ENCODE data around the gene LGALS12. TPM values are rescaled to one million over a fixed set of nuclear protein-coding genes. Genes with fewer than 3 reads are reported as not detected.

Gene LGALS12
- total and polyA plus RNA-seq, 10 of the 15 experiments (the other 5 are each of a cell fraction or from before 2014, with no cell fraction given): not detected

Other genes with a start within 250 kb of the LGALS12 start
- gene SLC22A9, start 136.3 kb upstream of the LGALS12 start, total RNA-seq (2014; rRNA removed): 0.06 TPM in 1 of 2 replicates, not detected in the other
- not detected in 2 replicates for gene SLC22A9, start 136.3 kb upstream of the LGALS12 start, total RNA-seq (2014; rRNA removed; fragmentation: Illumina TruSeq; extraction: Trizol)
- not detected in 2 replicates for gene SLC22A9, start 136.3 kb upstream of the LGALS12 start, total RNA-seq (2021)
- 0.03 and 0.13 TPM in 2 replicates for gene SLC22A9, start 136.3 kb upstream of the LGALS12 start, polyA plus RNA-seq (2011; rRNA removed)
- gene SLC22A9, start 136.3 kb upstream of the LGALS12 start, polyA plus RNA-seq (2014; fragmentation: Illumina TruSeq; extraction: Trizol): not detected in 2 replicates
- not detected for gene SLC22A9, start 136.3 kb upstream of the LGALS12 start, polyA plus RNA-seq (2014; fragmentation: Nextera tagmentation; extraction: Ambion mirVana)
- not detected in 2 replicates for gene SLC22A9, start 136.3 kb upstream of the LGALS12 start, polyA plus RNA-seq (2014; rRNA removed)
- not detected for gene SLC22A9, start 136.3 kb upstream of the LGALS12 start, polyA plus RNA-seq (2016; fragmentation: Nextera tagmentation; extraction: Ambion mirVana)
- gene PLAAT5, start 14.9 kb upstream of the LGALS12 start, total RNA-seq (2014; rRNA removed): not detected in 2 replicates
- not detected in 2 replicates for gene PLAAT5, start 14.9 kb upstream of the LGALS12 start, total RNA-seq (2014; rRNA removed; fragmentation: Illumina TruSeq; extraction: Trizol)
- gene PLAAT5, start 14.9 kb upstream of the LGALS12 start, total RNA-seq (2021): not detected in 2 replicates
- gene PLAAT5, start 14.9 kb upstream of the LGALS12 start, polyA plus RNA-seq (2011; rRNA removed): not detected in 2 replicates
- not detected in 2 replicates for gene PLAAT5, start 14.9 kb upstream of the LGALS12 start, polyA plus RNA-seq (2014; fragmentation: Illumina TruSeq; extraction: Trizol)
- gene PLAAT5, start 14.9 kb upstream of the LGALS12 start, polyA plus RNA-seq (2014; fragmentation: Nextera tagmentation; extraction: Ambion mirVana): not detected
- not detected in 2 replicates for gene PLAAT5, start 14.9 kb upstream of the LGALS12 start, polyA plus RNA-seq (2014; rRNA removed)
- gene PLAAT5, start 14.9 kb upstream of the LGALS12 start, polyA plus RNA-seq (2016; fragmentation: Nextera tagmentation; extraction: Ambion mirVana): not detected
- 12.3 and 13.0 TPM in 2 replicates for gene PLAAT4, start 30.7 kb downstream of the LGALS12 start, total RNA-seq (2014; rRNA removed)
- 11.3 and 13.4 TPM in 2 replicates for gene PLAAT4, start 30.7 kb downstream of the LGALS12 start, total RNA-seq (2014; rRNA removed; fragmentation: Illumina TruSeq; extraction: Trizol)
- 9.9 and 12.6 TPM in 2 replicates for gene PLAAT4, start 30.7 kb downstream of the LGALS12 start, total RNA-seq (2021)
- gene PLAAT4, start 30.7 kb downstream of the LGALS12 start, polyA plus RNA-seq (2011; rRNA removed): 8.1 and 15.5 TPM in 2 replicates
- gene PLAAT4, start 30.7 kb downstream of the LGALS12 start, polyA plus RNA-seq (2014; fragmentation: Illumina TruSeq; extraction: Trizol): 11.8 and 12.2 TPM in 2 replicates
- 10 to 100 TPM; 23.7 to 34.3 TPM for gene PLAAT4, start 30.7 kb downstream of the LGALS12 start, polyA plus RNA-seq (2014; fragmentation: Nextera tagmentation; extraction: Ambion mirVana)
- 13.3 and 13.5 TPM in 2 replicates for gene PLAAT4, start 30.7 kb downstream of the LGALS12 start, polyA plus RNA-seq (2014; rRNA removed)
- 1 to 10 TPM; 6.0 to 7.1 TPM for gene PLAAT4, start 30.7 kb downstream of the LGALS12 start, polyA plus RNA-seq (2016; fragmentation: Nextera tagmentation; extraction: Ambion mirVana)
- gene PLAAT2, start 57.3 kb downstream of the LGALS12 start, total RNA-seq (2014; rRNA removed): 8.2 and 8.5 TPM in 2 replicates
- gene PLAAT2, start 57.3 kb downstream of the LGALS12 start, total RNA-seq (2014; rRNA removed; fragmentation: Illumina TruSeq; extraction: Trizol): 8.2 and 8.6 TPM in 2 replicates
- gene PLAAT2, start 57.3 kb downstream of the LGALS12 start, total RNA-seq (2021): 4.6 and 5.2 TPM in 2 replicates
- gene PLAAT2, start 57.3 kb downstream of the LGALS12 start, polyA plus RNA-seq (2011; rRNA removed): 2.5 and 4.6 TPM in 2 replicates
- gene PLAAT2, start 57.3 kb downstream of the LGALS12 start, polyA plus RNA-seq (2014; fragmentation: Illumina TruSeq; extraction: Trizol): 10.8 and 13.4 TPM in 2 replicates
- 10 to 100 TPM; 15.7 to 25.9 TPM for gene PLAAT2, start 57.3 kb downstream of the LGALS12 start, polyA plus RNA-seq (2014; fragmentation: Nextera tagmentation; extraction: Ambion mirVana)
- gene PLAAT2, start 57.3 kb downstream of the LGALS12 start, polyA plus RNA-seq (2014; rRNA removed): 10.9 and 11.5 TPM in 2 replicates
- 1 to 10 TPM; 5.6 to 5.9 TPM for gene PLAAT2, start 57.3 kb downstream of the LGALS12 start, polyA plus RNA-seq (2016; fragmentation: Nextera tagmentation; extraction: Ambion mirVana)
- gene PLAAT3, start 108.3 kb downstream of the LGALS12 start, total RNA-seq (2014; rRNA removed): 11.3 and 12.5 TPM in 2 replicates
- 7.0 and 8.1 TPM in 2 replicates for gene PLAAT3, start 108.3 kb downstream of the LGALS12 start, total RNA-seq (2014; rRNA removed; fragmentation: Illumina TruSeq; extraction: Trizol)
- 13.3 and 15.4 TPM in 2 replicates for gene PLAAT3, start 108.3 kb downstream of the LGALS12 start, total RNA-seq (2021)
- 3.2 and 4.8 TPM in 2 replicates for gene PLAAT3, start 108.3 kb downstream of the LGALS12 start, polyA plus RNA-seq (2011; rRNA removed)
- 6.4 and 9.2 TPM in 2 replicates for gene PLAAT3, start 108.3 kb downstream of the LGALS12 start, polyA plus RNA-seq (2014; fragmentation: Illumina TruSeq; extraction: Trizol)
- 10 to 100 TPM; 31.6 to 37.0 TPM for gene PLAAT3, start 108.3 kb downstream of the LGALS12 start, polyA plus RNA-seq (2014; fragmentation: Nextera tagmentation; extraction: Ambion mirVana)
- gene PLAAT3, start 108.3 kb downstream of the LGALS12 start, polyA plus RNA-seq (2014; rRNA removed): 18.0 and 18.9 TPM in 2 replicates
- 10 to 100 TPM; 16.4 to 19.9 TPM for gene PLAAT3, start 108.3 kb downstream of the LGALS12 start, polyA plus RNA-seq (2016; fragmentation: Nextera tagmentation; extraction: Ambion mirVana)
- gene ATL3, start 165.3 kb downstream of the LGALS12 start, total RNA-seq (2014; rRNA removed): 25.4 and 31.2 TPM in 2 replicates
- gene ATL3, start 165.3 kb downstream of the LGALS12 start, total RNA-seq (2014; rRNA removed; fragmentation: Illumina TruSeq; extraction: Trizol): 28.7 and 29.2 TPM in 2 replicates
- gene ATL3, start 165.3 kb downstream of the LGALS12 start, total RNA-seq (2021): 33.3 and 36.0 TPM in 2 replicates
- gene ATL3, start 165.3 kb downstream of the LGALS12 start, polyA plus RNA-seq (2011; rRNA removed): 19.4 and 27.7 TPM in 2 replicates
- 15.3 and 19.0 TPM in 2 replicates for gene ATL3, start 165.3 kb downstream of the LGALS12 start, polyA plus RNA-seq (2014; fragmentation: Illumina TruSeq; extraction: Trizol)
- 10 to 100 TPM; 12.0 to 15.4 TPM for gene ATL3, start 165.3 kb downstream of the LGALS12 start, polyA plus RNA-seq (2014; fragmentation: Nextera tagmentation; extraction: Ambion mirVana)
- gene ATL3, start 165.3 kb downstream of the LGALS12 start, polyA plus RNA-seq (2014; rRNA removed): 12.4 and 16.0 TPM in 2 replicates
- 10 to 100 TPM; 23.6 to 25.9 TPM for gene ATL3, start 165.3 kb downstream of the LGALS12 start, polyA plus RNA-seq (2016; fragmentation: Nextera tagmentation; extraction: Ambion mirVana)
- gene RTN3, start 175.4 kb downstream of the LGALS12 start, total RNA-seq (2014; rRNA removed): 27.2 and 27.7 TPM in 2 replicates
- 39.1 and 40.6 TPM in 2 replicates for gene RTN3, start 175.4 kb downstream of the LGALS12 start, total RNA-seq (2014; rRNA removed; fragmentation: Illumina TruSeq; extraction: Trizol)
- 52.4 and 56.1 TPM in 2 replicates for gene RTN3, start 175.4 kb downstream of the LGALS12 start, total RNA-seq (2021)
- 60.3 and 79.8 TPM in 2 replicates for gene RTN3, start 175.4 kb downstream of the LGALS12 start, polyA plus RNA-seq (2011; rRNA removed)
- gene RTN3, start 175.4 kb downstream of the LGALS12 start, polyA plus RNA-seq (2014; fragmentation: Illumina TruSeq; extraction: Trizol): 64.2 and 87.1 TPM in 2 replicates
- 10 to 100 TPM; 22.9 to 27.3 TPM for gene RTN3, start 175.4 kb downstream of the LGALS12 start, polyA plus RNA-seq (2014; fragmentation: Nextera tagmentation; extraction: Ambion mirVana)
- gene RTN3, start 175.4 kb downstream of the LGALS12 start, polyA plus RNA-seq (2014; rRNA removed): 40.6 and 44.1 TPM in 2 replicates
- gene RTN3, start 175.4 kb downstream of the LGALS12 start, polyA plus RNA-seq (2016; fragmentation: Nextera tagmentation; extraction: Ambion mirVana): 10 to 100 TPM; 49.9 to 52.8 TPM

All from GM12878 (cell line).